ENCODE measurements around the gene GPX4.
A peak's percentile ranks its signal among the peaks of the same experiment; 100 is the strongest.

The GPX4 gene

GRCh38 chr19:1103708-1104310 is at the start of gene GPX4:
Gene GPX4 (plus strand): TSS chr19:1103994. CDS start chr19:1104044, 50 bp downstream.
- H3K4me3 ChIP-seq (replicated peaks in 1 of 2; ENCODE audit: low read depth in 2 of 2, low read length in 2 of 2): peak within 1 kb of the TSS; percentile 67 to 70
- peak; percentile 99 to 100 for DNase-seq (ENCODE audit: low read depth in 2 of 2)
- no peak for TF ChIP-seq CTCF (IDR thresholded peaks at IDR 0.05; ENCODE audit: low read depth, low read length)

- no peak overlapping the region for H3K4me3 ChIP-seq (replicated peaks in 1 of 2; ENCODE audit: low read depth in 2 of 2, low read length in 2 of 2)
- TF ChIP-seq CTCF (IDR thresholded peaks at IDR 0.05; ENCODE audit: low read depth, low read length): no peak
- DNase-seq (ENCODE audit: low read depth in 2 of 2): no peak
These were observed 49.4 kb upstream of the GPX4 start for GRCh38 chr19:1054102-1055027.

DNA sequence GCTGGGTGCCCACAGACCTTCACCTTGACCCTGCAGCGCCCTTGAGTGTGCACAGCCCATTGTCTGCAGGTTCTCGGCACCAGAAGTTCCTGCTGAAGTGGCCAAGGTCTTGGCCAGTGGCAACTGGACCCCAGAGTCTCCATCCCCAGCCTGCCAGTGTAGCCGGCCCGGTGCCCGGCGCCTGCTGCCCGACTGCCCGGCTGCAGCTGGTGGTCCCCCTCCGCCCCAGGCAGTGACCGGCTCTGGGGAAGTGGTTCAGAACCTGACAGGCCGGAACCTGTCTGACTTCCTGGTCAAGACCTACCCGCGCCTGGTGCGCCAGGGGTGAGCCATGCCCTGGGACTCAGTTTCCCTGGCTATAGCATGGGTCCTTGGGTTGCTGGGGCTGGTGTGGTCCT is 48.8 kb upstream of the GPX4 start:
- H3K4me3 ChIP-seq (replicated peaks in 1 of 2; ENCODE audit: low read depth in 2 of 2, low read length in 2 of 2): no peak overlapping the region
- no peak for DNase-seq (ENCODE audit: low read depth in 2 of 2)
- no peak for TF ChIP-seq CTCF (IDR thresholded peaks at IDR 0.05; ENCODE audit: low read depth, low read length)

GRCh38 chr19:1055886-1056620 is 47.7 kb upstream of the GPX4 start:
- no peak for DNase-seq (ENCODE audit: low read depth in 2 of 2)
- H3K4me3 ChIP-seq (replicated peaks in 1 of 2; ENCODE audit: low read depth in 2 of 2, low read length in 2 of 2): no peak overlapping the region

GRCh38 chr19:1057176-1057855 is 46.5 kb upstream of the GPX4 start:
- DNase-seq (ENCODE audit: low read depth in 2 of 2): peak; percentile 73 to 75
- no peak for TF ChIP-seq CTCF (IDR thresholded peaks at IDR 0.05; ENCODE audit: low read depth, low read length)
- no peak overlapping the region for H3K4me3 ChIP-seq (replicated peaks in 1 of 2; ENCODE audit: low read depth in 2 of 2, low read length in 2 of 2)

More at GRCh38 chr19:1055886-1056620, 47.7 kb upstream of the GPX4 start:
- TF ChIP-seq CTCF (IDR thresholded peaks at IDR 0.05; ENCODE audit: low read depth, low read length): no peak

DNA sequence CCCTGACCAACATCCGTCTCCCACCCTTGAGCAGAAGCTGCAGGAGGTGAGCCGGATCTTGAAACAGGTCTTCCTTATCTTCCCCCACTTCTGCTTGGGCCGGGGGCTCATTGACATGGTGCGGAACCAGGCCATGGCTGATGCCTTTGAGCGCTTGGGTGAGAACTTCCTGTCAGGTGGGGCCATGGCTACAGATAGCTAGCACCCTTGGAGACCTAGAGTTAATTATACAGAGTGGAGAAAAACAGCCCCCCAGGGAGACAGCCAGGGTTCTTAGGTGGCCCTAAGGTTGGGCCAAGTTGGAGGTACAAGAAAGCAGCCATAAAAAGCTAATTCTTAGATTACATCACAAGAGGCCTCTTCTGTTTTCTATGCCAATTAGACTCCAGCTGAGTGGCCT is 45.7 kb upstream of the GPX4 start:
- no peak overlapping the region for H3K4me3 ChIP-seq (replicated peaks in 1 of 2; ENCODE audit: low read depth in 2 of 2, low read length in 2 of 2)
- DNase-seq (ENCODE audit: low read depth in 2 of 2): no peak
- TF ChIP-seq CTCF (IDR thresholded peaks at IDR 0.05; ENCODE audit: low read depth, low read length): no peak

All from cardiac fibroblast (primary cell).